Stimulated activated CD8-positive, alpha-beta memory T cell treated with anti-CD3 and anti-CD28 coated beads, Interleukin-12 subunit alpha, Interleukin-12 subunit beta, amount 100 ng/mL, for 24 hours (primary cell): Measurements from ENCODE around the gene VAV2.

Experiments
- DNase-seq: peaks from one replicate; pipeline ENCODE4 v3.0.0-alpha.2; 2020; ENCODE audit errors: extremely low read depth

VAV2 gene

DNA sequence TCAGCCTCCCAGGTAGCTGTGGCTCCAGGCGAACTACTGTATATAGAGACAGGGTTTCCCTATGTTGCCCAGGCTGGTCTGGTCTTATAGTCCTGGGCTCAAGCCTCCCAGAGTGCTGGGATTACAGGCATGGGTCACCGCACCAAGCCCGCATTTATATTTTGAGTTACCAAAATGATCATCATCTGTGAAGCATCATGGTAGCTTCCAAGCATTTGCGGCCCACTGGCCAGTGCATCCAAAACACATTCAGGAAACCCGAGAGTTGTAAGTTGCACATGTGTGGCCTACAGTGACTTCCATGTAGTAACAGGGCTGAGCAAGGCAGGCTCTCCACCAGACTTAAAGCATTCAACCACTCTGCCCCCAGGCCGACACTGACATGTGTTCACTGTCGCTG is 35.4 kb upstream of the VAV2 start:
- DNase-seq: no peak

DNA sequence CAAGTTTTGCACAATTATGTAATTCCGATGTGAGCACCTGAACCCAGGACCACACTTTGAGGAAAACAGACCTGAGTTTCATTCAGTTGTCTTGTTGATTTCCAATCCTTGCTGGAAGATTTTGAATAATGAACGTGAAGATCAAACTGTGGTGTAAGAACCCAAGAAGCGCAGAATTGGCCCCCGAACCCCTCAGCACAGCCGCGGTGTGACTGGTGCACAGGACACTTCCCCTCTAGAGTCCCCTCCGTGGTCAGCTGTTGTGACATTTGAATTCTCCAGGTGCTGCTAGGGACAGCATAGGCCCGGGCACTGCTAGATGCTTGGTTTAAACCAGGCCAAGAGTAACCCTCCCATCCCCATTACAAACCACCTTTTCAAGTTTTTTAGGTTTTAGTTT is 34.9 kb upstream of the VAV2 start:
- no peak for DNase-seq

DNA sequence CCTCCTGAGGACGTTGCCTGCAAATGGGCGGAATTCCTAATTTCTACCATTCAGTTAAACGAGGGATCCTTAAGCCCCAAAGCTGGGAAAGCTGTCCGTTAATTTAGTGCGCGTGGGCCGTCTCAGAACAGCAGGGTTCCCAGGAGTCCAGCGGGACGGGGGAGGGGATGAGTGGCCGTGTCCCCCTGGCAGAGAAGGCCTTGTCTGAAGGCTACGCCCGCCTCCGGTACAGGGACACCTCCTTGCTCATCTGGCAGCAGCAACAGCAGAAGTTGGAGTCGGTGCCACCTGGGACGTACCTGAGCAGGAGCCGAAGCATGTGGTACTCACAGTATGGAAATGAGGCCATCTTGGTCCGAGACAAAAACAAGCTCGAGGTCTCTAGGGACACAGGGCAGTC is 34.5 kb upstream of the VAV2 start:
- DNase-seq: no peak

DNA sequence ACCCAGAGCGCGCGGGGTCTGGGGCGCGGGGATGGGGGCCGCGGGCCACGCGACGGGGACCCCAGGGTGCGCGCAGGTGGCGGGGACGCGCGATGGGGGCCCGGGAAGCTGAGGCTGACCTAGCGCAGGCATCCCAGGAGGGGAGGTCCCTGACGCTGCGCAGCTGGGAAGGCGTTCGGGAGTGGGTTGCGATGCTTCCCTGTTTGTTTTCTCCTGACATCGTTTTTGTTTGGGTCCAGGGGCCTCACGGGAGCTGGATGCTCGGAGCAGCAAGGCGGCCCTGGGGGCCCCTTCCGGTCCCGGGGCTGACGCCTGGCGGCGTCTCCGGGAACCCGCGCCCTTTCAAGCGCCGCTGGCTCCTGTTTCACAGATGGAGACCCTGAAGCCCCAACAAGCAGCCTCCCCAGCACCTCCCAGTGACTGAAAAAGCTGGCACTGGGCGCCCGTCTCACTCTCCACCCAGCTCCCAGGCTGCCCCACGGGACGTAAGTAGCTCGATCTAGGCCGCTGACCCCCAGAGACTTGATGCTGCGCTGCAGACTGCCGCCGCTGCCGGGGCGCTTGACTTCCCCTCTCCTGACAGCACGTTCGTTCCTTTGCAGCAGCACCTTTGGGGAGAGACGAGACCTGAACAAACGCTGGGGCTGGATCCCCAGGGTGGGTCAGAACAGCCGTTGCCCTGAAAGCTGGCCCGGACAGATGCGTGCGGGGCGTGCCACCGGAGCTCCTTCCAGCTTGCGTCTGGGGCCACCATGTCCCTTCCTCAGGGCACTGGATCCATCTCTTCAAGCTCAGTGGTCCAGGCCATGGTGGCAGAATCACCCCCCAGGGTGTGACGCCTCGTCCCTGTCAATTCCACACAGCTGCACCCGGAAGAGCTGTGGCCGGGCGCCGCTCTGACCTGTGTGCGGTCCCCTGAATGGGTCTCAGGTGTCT is 33.8 kb upstream of the VAV2 start:
- DNase-seq: peak; percentile 9

DNA sequence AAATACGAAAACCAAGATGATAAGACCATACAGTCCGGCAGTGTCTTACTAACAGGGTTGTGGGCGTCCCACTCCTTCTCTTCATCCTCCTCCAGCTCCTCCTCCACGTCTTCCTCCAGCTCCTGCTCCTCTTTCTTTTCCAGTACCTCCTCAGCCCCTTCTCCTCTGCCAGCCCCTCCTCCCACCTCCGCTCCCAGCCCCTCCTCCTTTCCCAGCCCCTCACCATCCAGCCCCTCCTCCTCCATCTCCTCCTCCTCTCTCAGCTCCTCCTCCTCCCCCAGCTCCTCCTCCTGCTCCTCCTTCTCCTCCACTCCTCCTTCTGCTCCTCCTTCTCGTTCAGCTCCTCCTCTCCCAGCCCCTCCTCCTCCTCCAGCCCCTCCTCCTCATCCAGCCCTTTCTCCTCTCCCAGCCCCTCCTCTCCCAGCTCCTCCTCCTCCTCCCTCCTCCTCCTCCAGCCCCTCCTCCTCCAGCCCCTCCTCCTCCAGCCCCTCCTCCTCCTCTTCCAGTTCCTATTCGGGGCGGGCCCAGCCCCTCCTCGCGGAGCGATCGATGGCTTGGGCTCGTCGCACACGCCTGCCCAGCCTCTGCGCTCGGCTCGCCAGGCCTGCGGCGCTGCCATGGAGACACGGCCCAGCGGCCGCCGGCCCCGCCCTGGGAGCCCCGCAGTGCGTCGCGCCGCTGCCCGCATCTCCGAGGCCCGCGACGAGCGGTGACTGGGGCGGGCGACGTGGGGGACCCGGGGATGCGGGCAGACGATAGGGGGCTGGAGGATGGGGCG is 32.9 kb upstream of the VAV2 start, which contains the start of gene BRD3OS:
TSS of gene BRD3OS (plus strand) at position 654 of the 778 bp plus-strand sequence. CDS start 1,267 bp downstream, outside the sequence.
- peak; percentile 84 for DNase-seq

DNA sequence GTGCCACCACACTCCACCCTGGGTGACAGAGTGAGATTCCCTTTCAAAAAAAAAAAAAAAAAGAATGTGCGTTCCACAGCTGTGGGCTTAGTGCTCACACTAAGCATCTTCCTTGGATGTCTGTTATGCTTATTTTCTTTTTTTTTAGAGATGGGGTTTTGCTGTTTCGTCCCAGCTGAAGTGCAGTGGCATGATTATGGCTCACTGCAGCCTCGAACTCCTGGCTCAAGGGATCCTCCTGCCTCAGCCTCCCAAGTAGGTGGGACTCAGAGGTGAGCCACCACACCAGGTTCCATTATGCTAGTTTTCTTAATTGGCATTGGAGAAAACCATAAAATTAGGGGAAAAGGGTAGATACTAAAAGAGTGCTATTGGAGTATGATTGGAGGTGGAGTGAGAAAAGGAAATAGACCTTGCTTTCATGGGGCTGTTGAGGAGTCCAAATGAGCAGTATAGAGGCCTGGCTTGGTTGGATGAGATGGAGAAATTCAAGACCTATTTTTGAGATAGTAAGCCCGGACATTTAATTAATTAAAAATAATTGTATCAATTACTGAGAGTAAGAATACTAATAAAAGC is 32.2 kb upstream of the VAV2 start:
- DNase-seq: no peak

DNA sequence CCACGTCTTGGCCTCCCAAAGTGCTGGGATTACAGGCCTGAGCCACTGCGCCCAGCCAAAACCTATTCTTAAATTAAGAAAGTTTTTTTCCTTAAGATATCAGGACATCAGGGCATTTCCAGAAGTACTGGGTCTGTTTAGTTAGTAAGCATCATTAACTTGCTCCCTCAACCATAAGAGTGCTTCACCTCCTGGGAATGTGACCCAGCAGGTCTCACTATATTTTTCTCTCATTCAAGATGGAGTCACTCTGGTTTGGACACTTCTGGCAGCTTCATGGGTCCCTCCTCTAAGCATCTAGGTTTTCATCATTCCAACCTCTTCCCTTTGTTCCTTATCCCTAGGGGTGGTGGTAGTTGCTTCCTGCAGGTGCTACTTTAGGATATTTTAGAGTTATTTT is 22.8 kb upstream of the VAV2 start:
- no peak for DNase-seq

DNA sequence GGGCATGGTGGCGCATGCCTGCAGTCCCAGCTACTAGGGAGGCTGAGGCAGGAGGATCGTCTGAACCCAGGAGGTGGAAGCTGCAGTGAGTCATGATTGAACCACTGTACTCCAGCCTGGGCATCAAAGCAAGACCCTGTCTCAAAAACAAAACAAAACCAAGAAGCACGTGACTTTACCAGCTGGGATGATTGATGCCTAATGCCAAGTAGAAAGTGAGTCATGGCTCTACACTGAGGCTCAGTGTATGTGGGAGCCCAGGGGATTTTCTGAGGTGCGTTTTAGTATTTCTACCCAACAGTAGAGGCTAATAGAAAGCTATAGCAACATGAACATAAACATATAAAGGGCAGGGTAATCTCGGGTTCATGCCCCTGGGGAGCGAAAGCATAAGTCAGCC is 19.3 kb upstream of the VAV2 start:
- no peak for DNase-seq

DNA sequence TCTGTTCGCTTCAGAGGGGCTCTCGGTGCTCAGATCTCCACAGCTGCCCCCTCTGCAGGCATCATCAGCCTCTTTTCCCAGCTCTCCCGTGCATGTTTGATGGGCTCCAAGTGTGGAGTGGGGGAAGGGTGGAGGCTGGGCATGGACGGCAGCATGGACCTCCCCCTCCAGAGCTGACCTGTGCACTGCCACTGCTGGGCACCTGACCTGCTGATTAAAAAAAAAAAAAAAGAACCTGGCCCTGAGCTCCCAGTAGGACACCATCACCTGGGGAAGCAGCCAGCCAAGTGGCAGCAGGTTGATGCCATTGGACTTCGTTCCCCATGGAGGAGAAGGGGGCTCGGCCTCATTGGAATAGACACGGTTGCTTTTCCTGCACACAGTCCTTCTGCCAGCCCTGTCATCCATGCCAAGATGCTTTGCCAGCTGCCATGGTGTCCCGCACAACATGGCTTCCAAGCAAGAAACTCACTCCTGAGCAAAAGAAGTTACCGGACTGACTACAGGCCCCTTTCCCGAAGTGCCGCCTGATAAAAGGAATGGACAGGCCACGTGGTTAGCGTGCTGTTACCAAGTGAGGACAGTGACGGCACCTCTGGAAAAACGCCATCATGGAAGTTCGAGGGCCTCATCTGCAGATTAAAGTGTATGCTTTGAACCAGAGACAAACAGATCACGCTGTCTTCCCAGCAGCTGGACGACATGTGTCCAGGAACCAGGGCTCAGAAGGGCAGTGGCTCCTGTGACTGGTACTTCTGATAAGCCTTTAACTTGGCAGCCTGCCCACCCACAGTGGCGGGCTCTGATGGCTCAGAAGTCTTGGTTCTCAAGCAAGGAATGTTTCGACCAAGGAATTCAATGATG is 18.4 kb upstream of the VAV2 start:
- no peak for DNase-seq

DNA sequence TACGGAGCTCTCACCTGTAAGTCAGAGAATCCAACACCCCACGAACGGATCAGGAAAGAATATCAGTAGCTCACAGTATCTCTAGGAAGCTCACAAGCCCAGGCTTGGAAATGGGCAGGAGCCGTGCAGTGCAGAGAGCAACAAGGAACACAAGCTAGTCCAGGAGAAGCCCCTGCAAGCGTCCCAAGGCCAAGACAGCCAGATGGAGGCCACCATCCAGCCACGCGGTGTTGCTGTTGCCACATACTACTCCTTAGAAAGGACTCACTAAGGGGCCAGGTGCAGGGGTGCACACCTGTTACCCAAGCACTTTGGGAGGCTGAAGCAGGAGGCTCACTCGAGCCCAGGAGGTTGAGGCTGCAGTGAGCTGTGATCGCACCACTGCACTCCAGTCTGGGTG is 15.4 kb upstream of the VAV2 start:
- DNase-seq: no peak

DNA sequence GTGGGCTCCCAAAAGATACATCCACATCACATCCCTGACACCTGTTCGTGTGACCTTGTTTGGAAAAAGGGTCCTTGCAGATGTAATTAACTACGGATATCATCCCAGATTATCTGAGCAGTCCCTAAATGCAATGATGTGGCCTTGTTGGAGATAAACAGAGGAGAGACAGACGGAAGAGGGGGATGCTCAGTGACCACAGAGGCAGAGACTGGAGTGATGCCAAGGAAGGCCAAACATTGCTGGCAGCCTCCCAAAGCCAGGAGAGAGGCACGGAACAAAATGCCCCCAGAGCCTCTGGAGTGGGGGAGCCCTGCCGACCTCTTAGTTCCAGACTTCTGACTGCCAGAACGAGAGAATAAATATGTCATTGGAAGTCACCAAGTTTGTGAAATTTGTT is 15.0 kb upstream of the VAV2 start:
- DNase-seq: no peak

DNA sequence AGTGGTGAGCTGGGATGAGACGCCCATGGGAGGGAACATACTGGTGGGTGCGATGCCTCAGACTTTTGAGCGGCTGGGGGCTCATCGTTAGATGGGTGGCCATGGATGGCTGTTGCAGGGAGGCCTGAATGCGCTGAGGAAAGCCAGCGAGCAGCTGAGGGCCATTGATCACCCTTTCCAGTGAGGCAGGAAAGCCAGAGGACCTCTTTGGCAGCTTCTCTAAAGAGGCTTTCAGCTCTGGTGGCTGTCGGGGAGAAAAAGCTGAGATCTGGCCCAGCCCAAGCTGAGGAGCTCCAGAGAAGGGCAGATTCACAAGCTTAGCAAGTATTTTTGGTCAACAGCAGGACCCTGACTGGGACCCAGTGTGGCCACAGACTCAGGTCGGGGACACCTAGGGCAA is 13.3 kb upstream of the VAV2 start:
- no peak for DNase-seq

DNA sequence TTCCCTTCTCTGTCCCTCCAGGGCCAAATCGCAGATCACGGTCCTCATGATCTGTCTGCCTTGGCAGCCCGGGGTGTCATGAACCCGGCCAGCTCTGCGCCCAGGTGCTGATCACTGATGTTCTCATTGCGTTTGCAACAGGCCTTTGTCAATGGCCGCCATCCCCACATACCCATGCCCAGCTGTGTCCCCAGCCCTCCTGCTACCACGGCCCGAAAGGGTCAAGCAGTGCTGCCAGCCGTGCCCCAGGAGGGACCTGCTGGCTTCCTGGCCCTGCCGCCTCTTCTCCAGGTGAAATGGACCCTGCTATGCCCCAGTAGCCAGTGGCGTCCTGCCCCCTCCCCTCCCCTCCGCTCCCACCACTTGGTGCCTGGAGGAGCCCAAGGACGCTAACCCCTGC is 12.8 kb upstream of the VAV2 start:
- no peak for DNase-seq

DNA sequence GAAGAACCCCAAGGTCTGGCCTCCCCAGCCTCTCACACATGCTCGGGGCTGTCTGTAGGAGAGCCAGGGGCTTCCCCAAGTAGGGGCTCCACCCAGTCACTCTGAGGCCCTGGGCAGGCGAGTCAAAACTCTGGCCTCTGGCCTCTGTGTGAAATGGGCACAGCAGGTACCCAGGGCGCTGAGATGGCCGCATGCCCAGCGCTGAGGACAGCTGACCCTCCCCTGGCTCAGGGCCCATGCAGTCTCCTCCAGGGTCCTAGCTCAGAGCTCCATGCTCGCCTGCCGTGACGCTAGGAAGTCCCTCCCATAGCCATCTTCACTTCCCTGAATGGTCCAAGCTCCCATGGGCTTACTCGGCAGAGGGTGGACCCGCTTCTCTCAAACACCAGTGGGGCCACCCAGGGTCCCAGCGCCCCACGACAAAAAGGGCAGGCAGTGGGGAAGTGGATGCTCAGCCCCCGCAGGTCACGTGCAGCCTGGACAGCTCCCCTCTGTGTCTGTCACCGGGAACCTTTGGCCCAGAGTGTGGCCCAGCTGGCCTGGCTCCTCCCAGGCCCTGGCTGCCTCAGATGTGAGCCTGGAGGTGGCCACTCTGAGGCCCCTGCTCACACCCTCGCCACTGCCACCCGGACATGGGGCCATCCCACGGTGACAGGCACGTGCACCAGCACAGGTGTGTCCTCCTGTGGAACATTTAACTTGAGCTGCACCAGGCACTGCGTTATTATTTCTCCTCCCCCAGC is 12.2 kb upstream of the VAV2 start:
- no peak for DNase-seq

DNA sequence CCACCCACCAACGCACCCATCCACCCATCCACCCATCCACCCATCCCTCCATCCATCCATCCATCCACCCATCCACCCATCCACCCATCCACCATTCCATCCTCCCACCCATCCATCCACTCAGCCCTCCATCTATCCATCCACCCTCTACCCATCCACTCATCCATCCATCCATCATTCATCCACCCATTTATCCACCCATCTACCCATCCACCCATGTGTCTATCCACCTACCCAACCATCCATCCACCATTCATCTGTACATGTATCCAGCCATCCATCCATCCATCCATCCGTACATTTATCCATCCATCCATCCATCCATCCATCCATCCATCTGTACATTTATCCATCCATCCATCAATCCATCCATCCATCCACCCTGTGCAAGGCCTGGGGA is 11.1 kb upstream of the VAV2 start:
- no peak for DNase-seq

DNA sequence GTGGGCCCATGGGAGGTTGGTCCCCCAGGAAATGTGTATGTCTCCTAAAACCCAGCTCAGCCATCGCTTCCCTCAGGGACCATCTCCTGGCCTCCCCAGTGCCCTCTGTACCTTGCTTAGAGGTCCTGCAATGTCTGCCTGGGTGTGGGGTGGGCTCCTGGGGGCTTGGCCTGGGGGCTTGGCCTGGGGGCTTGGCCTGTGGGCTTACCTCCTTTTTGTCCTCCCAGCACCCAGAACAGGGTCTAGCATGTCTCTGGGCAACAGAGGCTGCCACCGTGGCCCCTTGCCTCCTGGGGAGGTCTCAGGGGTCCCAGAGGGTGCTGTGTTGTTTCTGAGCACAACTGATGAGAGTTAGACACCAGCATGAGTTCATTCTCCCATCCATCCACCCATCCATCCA is 10.7 kb upstream of the VAV2 start:
- no peak for DNase-seq

DNA sequence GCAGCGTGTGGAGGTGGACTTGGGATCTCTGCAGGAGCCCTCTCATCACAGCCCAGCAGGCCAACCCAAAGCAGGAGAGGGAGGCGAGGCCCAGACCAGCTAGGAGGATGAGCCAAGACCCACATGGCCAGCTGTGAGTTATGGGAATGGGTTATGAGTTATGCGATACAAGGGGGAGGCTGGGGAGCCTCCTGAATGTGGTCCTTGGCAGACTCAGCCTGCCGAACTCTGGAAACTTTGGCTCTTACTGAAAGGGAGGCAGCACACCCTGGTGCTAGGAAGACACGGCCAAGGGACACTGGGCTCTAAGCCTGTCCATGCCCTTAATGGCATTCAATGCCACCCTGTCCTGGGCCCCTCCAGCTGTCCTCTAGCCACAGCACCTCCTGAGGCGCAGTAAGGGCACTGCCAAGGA is 7.7 kb upstream of the VAV2 start:
- no peak for DNase-seq

DNA sequence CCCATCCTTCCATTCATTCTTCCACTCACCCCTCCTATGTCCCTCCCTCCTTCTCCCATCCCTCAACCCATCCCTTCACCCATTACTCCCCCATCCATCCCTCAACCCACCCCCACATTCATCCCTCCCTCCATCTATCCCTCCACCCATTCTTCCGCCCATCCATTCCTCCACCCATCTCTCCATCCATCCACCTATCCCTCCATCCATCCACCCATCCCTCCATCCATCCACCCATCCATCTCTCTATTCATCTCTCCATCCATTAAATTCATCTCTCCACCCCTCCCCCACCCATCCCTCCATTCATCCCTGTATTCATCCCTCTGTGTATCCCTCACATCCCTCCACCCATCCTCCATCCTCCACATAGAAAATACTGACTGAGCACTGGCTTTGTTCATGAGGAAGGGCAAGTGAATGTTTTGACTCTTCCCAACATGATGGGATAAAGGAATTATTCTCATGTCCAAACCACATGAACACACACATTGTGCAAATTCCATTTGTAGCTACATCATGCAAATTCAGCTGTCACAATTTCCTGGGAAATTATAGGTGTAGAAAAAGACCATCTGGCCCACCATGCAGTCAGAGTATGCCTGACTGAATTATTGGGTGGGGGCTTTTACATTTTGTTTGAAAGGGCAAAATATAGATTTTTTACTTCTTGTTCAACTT is 6.9 kb upstream of the VAV2 start:
- no peak for DNase-seq

DNA sequence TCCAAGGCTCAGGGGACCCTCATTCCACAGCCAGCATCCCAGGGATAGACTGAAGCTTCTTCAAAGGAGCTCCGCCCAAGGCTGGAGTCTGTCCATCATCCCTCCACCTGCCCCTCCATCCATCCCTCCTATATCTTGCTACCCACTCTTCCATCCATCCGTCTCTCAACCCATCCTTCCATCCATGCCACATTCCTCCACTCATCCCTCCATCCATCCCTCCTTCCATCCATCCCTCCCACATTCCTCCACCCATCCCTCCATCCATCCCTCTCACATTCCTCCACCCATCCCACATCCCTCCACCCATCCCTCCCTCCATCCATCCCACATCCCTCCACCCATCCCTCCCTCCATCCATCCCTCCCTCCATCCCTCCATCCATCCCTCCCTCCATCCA is 5.5 kb upstream of the VAV2 start:
- DNase-seq: no peak
